ENCODE data around the gene HSFX2.
"Not testable (repeated sequence)": the region's sequence is repeated elsewhere in the genome, so short reads cannot be mapped to it uniquely, and the experiment has no call there.

The HSFX2 gene

GRCh38 chrX:149587359-149587758 lies 7.8 kb downstream of the HSFX2 start, which contains the start of gene MAGEA9B:
TSS of gene MAGEA9B (minus strand) at chrX:149587459. CDS start at chrX:149583179, 4,280 bp downstream.
- DNase-seq: not testable (repeated sequence)

GRCh38 chrX:149585631-149586030 lies 9.5 kb downstream of the HSFX2 start:
- DNase-seq: not testable (repeated sequence)

- DNase-seq: not testable (repeated sequence)
Measured at GRCh38 chrX:149573456-149573855, 21.7 kb downstream of the HSFX2 start.

DNA sequence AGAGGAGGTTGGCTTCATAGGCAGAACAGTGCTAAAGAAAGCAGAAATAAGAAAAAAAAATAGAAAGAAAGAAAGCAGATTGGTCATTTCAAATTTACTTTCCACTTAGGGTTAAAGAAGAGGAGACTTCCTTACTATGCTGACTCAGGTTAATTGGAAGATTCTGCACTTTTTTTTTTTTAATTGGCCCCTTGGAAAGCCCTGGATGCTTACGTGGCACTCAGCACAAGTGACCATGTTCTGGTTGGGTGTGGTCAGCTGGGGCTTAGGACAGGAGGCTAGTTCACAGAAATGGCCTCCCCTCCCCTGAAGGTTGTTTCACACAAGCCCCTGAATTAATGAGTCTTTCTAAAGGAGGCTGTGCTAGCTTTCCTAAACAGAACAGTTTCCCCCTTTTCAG lies 22.4 kb downstream of the HSFX2 start:
- DNase-seq: no peak

DNA sequence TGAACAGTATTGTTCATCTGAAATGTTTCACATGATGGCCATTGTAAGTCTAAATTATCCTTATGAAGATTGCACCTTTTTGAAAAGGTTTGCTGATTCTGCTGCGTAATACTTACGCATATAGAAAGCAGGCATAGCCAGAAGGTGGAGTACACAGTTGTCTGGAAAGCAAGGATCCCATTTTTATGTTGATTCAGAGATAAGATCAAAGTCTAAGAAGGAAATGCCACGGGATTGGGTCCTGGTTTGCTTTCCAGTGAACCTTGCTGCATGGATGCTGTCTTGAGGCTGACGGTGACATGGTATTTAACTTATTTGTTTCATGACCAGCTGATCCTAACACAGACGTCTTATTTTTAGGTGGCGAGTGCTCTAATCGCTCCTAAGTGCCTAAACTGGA lies 23.3 kb downstream of the HSFX2 start:
- DNase-seq: no peak

GRCh38 chrX:149570668-149571067 lies 24.4 kb downstream of the HSFX2 start:
- DNase-seq: no peak

DNA sequence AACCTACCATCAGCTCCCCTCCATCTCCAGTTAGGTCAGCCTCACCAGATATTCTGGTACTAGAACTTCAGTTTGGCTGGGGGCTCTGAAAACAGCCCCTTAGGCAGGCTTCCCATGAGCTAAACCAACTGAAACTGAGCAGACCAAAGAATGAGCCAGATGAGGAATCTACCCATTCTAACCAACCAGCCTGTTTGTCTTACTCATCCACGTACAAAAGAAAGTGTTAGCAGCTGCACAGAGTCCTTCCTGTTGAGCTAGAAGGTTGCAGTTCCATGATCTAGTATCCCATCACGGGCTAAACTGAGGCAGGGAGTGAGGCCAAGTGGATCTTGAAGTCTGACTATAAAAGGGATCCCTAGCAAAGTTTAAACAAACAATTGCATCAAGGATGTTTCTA lies 25.3 kb downstream of the HSFX2 start:
- no peak for DNase-seq

DNA sequence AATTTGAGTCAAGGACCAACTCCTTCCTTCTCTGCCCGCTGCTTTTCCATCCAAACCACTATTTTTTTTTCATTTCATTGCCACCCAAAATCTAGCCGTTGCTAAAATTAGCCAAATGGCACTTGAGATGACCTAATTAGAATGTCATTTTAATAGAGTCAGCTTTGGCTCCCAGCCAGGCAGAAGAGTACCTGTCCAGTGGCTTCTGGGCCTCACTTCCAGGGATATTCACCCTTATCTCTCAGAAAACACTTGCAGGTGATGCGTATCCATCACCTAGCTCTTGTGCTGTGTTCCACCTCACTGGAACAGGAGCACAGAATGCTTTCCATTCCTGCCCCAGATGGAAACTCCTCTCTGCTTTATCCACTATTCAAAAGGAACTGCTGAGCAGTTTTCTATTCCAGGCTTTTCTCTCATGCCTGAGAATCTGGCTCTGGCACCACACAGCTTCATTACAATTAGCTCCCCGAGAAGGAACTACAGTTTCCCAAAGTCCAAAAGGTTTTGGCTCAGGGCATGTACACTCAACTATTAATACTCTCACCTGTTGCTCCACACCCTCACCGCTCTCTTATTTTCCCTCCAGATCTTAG lies 26.3 kb downstream of the HSFX2 start:
- DNase-seq: no peak

DNA sequence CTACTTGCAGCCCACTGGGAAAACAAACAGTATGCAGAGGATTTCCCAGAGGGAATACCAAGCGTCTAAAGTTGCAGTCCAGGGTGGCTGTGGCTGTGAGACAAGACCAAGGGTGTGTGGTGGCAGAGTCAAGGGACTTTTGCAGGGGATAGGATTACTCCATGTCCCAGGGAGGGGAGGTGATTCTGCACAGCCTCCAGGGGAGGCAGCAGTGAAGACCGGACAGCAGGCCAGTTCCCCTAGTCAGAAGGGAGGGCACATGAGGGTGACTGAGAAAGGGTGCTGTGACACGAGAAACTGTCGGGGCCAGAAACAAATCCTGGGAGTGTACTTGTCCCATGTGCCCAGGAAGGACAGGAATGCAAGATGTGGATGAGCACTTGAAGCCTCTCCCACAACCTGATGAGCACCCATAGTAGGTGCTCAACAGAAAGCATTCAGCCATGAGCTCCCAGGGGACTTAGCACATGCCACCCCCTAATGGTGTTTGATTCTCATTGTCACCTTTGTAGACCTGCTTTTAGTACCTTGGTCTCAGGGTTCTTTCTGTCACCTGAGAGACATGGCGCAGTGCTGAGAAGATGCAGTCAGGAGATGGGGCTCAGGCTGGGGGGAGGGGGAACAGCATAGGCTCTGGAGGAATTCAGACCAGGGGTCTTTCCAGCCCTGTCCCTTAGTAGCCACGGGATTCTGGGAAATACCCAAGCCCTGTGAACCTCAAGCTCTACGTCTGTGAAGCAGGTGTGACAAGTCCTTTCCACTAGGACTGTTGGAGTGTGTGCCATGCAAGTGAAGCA lies 27.3 kb downstream of the HSFX2 start:
- DNase-seq: no peak

DNA sequence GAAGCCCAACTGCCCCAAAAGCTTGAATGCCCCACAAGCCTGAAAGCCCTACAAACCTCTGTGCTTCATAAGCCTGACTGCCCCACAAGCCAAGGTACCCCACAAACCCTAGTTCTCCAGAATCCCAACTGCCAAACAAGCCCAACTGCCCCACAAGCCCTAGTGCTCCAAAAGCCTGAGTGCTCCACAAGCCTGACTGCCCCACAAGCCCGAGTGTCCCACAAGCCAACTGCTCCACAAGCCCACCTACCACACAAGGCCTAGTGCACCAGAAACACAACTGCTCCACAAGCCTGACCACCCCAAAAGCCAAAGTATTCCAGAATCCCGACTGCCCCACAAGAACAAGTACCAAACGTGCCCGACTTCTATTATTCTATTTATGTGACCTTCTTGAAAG lies 31.8 kb downstream of the HSFX2 start:
- no peak for DNase-seq

DNA sequence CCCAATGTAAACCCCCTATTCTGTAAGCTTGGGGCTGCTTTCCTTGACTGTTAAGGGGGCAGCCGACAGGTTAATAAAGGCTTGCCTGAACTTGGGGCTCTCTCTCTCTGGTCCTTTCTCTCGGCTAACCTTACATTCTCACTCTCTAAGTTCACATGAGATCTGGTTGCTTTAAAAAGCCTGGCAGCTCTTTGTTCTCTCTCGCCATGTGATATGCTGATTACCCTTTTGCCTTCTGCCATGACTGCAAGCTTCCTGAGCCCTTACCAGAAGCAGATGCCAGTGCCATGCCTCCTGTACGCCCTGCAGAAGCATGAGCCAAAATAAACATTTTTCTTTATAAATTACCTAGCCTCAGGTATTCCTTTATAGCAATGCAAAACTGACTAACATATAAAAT lies 39.9 kb downstream of the HSFX2 start:
- DNase-seq: not testable (repeated sequence)

GRCh38 chrX:149551939-149552248 lies 43.2 kb downstream of the HSFX2 start:
- not testable (repeated sequence) for DNase-seq

DNA sequence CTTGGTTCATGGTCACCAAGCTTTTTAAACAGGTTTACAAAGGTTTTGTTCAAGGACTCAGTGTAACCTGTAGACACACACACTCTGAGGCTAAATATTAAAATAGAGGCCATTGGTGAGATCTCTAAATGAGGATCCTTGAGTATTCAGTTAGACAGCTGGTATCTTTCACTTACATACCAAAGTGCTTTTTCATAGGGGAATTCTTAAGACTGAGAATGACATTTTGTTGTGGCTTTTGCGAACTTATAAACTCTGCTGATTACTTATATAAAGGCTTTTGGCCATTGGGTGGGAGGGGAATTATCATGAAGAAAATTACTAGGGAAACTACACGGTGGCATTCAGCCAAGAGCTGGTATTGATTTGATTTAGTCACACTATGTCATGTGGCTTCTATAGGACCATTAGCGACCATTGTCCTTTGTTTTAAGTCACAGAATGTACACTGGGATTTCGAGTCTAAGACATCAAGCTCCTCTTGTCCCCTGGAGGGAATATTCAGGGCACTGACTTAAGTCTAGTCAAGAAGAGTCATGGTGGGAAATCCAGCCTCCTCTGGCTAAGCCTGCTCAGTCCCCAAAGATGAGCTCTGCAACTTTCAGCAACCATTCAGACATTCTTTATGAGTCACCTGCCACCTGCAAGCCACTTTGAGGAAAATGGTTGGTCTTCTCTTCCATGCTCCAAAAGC lies 43.7 kb downstream of the HSFX2 start:
- not testable (repeated sequence) for DNase-seq

GRCh38 chrX:149550454-149550853 lies 44.7 kb downstream of the HSFX2 start:
- not testable (repeated sequence) for DNase-seq

GRCh38 chrX:149549701-149550100 lies 45.4 kb downstream of the HSFX2 start, which contains the start of gene HSFX3:
TSS of gene HSFX3 (minus strand) at chrX:149549924. CDS start at chrX:149549852, 72 bp downstream.
- not testable (repeated sequence) for DNase-seq

DNA sequence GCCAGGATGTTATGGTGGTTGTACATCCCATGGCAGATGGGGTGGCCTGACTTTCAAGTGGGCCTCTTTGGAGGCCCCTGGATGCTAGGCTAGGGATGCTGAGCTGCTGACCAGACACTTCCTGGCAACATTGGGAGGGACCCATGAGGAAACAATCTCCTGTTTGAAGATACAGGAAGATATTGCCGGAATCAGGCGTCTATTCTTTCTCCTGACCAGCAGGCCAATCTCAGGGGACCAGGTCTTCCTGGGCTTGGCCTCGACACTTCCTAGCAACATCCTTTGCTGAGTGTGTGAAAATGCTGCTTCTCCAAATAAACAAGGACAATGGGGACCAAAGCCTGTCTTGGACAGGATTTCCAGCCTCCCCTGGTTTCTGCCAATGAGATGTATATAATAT lies 47.3 kb downstream of the HSFX2 start:
- not testable (repeated sequence) for DNase-seq

DNA sequence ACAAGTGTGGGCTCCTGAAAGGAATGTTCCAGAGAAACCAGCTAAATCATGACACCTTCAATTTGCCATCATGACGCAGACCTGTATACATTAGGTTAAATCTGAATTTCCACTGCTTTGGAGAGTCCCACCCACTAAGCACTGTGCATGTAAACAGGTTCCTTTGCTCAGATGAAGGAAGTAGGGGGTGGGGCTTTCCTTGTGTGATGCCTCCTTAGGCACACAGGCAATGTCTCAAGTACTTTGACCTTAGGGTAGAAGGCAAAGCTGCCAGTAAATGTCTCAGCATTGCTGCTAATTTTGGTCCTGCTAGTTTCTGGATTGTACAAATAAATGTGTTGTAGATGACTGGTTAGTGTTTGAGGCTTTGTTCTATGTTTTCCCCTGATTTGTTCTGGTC lies 48.2 kb downstream of the HSFX2 start:
- DNase-seq: not testable (repeated sequence)

GRCh38 chrX:149545545-149546543 lies 49.3 kb downstream of the HSFX2 start:
- DNase-seq: not testable (repeated sequence)
